IMR-90 (cell line): ENCODE measurements around the gene GBE1.

Source experiments
- BHLHE40 ChIP-seq: fragments of 150-350 bp; IDR thresholded peaks from 2 replicates; pipeline ENCODE4 v1.6.1; 2016; ENCODE audit warnings: mild to moderate bottlenecking, low read depth, low read length
- CEBPB ChIP-seq: IDR thresholded peaks from 2 replicates; pipeline ENCODE4 v1.6.1; 2012; ENCODE audit warnings: low read depth, low read length, improper control_type of control experiment
- CHD1 ChIP-seq: IDR thresholded peaks from 2 replicates; pipeline ENCODE4 v1.6.1; 2012; ENCODE audit warnings: low read depth, low read length, improper control_type of control experiment
- CTCF ChIP-seq: conservative IDR thresholded peaks from 2 replicates; pipeline ENCODE4 v1.5.1; 2012; ENCODE audit warnings: mild to moderate bottlenecking, low read depth, low read length, improper control_type of control experiment
- FOS ChIP-seq: fragments of 150-350 bp; IDR thresholded peaks from 2 replicates; pipeline ENCODE4 v1.6.1; 2016; ENCODE audit warnings: low read depth, low read length
- MAFK ChIP-seq: IDR thresholded peaks from 2 replicates; pipeline ENCODE4 v1.6.1; 2012; ENCODE audit warnings: low read depth, low read length, improper control_type of control experiment
- MAZ ChIP-seq: IDR thresholded peaks from 2 replicates; pipeline ENCODE4 v1.6.1; 2012; ENCODE audit warnings: low read depth, mild to moderate bottlenecking, low read length, improper control_type of control experiment, moderate library complexity, borderline replicate concordance
- MXI1 ChIP-seq: IDR thresholded peaks from 2 replicates; pipeline ENCODE4 v1.6.1; 2012; ENCODE audit warnings: low read depth, mild to moderate bottlenecking, low read length, moderate library complexity, borderline replicate concordance
- NFE2L2 ChIP-seq: fragments of 150-350 bp; IDR thresholded peaks from 2 replicates; pipeline ENCODE4 v1.6.1; 2016; ENCODE audit warnings: low read depth, mild to moderate bottlenecking, low read length
- POLR2A ChIP-seq: IDR thresholded peaks from 2 replicates; pipeline ENCODE4 v1.6.1; 2012; ENCODE audit warnings: mild to moderate bottlenecking, low read depth, low read length
- RAD21 ChIP-seq: IDR thresholded peaks from 2 replicates; pipeline ENCODE4 v1.6.1; 2012; ENCODE audit warnings: low read length, improper control_type of control experiment
- SMC3 ChIP-seq: fragments of 150-350 bp; IDR thresholded peaks from 2 replicates; pipeline ENCODE4 v1.6.1; 2016; ENCODE audit warnings: low read depth, mild to moderate bottlenecking, antibody characterized with exemption, low read length, moderate library complexity
- TF ChIP-seq, protein P1 (sequence below): fragments of 150-350 bp; IDR thresholded peaks from 2 replicates; pipeline ENCODE4 v1.6.1; 2017; ENCODE audit warnings: mild to moderate bottlenecking, antibody characterized with exemption, low read length, low read depth
- TF ChIP-seq, protein P2 (sequence below): fragments of 150-350 bp; IDR thresholded peaks from 2 replicates; pipeline ENCODE4 v1.6.1; 2016; ENCODE audit warnings: low read depth, mild to moderate bottlenecking, low read length, moderate library complexity, borderline replicate concordance

DNA sequence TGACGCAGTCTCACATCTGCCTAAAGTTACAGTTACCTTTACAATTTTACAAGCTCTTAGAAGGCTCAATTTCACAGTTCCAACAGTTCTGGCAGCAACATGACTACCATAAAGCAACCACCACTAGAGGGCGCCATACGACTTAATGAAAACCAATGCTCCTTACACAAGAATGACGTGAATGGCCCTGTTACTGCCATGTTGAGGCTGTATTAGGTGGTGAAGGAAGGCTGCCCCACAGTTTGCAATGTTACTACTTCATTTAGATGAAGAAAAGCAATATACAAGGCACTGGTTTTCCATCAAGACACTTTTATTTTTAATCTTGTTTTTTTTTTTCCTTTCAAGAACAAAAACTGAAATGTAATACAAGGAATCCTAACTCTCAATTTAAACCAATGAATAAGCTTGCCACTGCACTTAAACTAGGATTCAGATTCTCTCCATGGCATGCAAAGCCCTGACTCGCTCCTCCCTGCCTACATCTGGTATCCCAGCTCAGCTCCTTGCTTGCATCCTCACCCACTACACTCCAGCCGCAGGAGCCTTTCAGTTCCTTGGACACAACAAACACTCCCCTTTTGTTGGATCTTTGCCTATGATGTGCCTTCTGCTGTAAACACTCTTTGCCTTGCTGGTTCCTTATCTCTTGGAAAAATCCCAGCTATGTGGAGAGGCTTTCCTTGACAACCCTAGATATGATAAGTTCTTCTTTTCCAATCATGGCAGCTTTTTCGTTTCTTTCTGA, 270.7 kb downstream of the GBE1 start:
- TF ChIP-seq CTCF (peak; percentile 78), POLR2A (no peak), MAFK (no peak), SMC3 (peak; percentile 35), RAD21 (peak; percentile 62), NFE2L2 (no peak), MXI1 (no peak), BHLHE40 (no peak), FOS (no peak), CHD1 (no peak), MAZ (no peak), CEBPB (peak; percentile 55; the same call in 1 of the 2 replicates)
- TF ChIP-seq, protein P1, sequence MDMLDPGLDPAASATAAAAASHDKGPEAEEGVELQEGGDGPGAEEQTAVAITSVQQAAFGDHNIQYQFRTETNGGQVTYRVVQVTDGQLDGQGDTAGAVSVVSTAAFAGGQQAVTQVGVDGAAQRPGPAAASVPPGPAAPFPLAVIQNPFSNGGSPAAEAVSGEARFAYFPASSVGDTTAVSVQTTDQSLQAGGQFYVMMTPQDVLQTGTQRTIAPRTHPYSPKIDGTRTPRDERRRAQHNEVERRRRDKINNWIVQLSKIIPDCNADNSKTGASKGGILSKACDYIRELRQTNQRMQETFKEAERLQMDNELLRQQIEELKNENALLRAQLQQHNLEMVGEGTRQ = no peak
- TF ChIP-seq, protein P2, sequence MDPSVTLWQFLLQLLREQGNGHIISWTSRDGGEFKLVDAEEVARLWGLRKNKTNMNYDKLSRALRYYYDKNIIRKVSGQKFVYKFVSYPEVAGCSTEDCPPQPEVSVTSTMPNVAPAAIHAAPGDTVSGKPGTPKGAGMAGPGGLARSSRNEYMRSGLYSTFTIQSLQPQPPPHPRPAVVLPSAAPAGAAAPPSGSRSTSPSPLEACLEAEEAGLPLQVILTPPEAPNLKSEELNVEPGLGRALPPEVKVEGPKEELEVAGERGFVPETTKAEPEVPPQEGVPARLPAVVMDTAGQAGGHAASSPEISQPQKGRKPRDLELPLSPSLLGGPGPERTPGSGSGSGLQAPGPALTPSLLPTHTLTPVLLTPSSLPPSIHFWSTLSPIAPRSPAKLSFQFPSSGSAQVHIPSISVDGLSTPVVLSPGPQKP = no peak
